Measurements from ENCODE around the gene WWOX.

Gene WWOX

DNA sequence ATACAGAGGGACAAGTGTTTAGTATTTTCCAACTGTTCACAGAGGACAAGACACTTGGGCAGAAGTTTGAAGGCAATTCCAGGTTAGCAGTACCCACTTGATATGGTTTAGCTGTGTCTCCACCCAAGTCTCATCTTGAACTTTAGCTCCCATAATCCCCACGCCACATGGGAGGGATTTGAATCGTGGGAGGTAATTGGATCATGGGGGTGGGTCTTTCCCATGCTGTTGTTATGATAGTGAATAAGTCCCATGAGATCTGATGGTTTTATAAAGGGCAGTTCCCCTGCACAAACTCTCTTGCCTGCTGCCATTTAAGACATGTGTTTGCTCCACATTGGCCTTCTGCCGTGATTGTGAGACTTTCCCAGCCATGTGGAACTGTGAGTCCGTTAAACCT lies 832.2 kb downstream of the WWOX start:
- no peaks in the 10 kb centered on the region for H3K9me3 Mint-ChIP-seq
- H3K27me3 Mint-ChIP-seq: no peaks in the 10 kb centered on the region
- H3K4me3 Mint-ChIP-seq: no peak overlapping the region
- H3K27ac Mint-ChIP-seq: no peak overlapping the region
- no peak for DNase-seq
- H3K4me1 Mint-ChIP-seq (ENCODE audit: low read depth): no peaks in the 10 kb centered on the region
- no peaks in the 10 kb centered on the region for H3K36me3 Mint-ChIP-seq (ENCODE audit: low read depth)

DNA sequence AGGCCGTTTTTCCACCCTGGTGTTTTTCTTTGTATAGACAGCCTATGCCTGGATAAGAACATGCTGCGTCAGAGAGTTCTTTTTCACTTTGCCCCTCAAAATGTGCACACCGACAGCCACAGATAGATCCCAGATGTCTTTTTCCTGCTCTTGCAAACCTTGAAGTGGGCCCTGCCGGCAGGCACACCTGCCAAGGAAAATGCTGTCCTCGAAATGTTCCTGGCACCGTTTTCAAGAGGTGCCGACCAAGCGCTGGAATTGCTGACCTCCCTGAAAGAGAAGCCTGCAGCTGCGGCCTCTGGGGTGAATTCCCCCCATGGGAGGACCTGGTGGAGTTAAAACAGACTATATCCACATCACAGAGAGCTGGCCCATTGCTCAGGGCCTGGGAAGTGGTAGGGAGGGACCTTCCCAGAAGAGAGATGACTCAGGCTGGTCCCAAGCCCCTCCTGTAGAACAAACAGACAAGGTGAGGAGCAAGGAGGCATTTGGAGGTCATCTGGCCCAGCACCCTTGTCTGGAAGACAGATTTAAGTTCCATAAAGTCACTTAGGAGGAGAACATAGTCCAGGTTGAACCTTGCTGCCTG lies 833.0 kb downstream of the WWOX start:
- no peak overlapping the region for H3K27ac Mint-ChIP-seq
- H3K27me3 Mint-ChIP-seq: no peaks in the 10 kb centered on the region
- no peak for DNase-seq
- H3K4me1 Mint-ChIP-seq (ENCODE audit: low read depth): no peaks in the 10 kb centered on the region
- H3K9me3 Mint-ChIP-seq: no peaks in the 10 kb centered on the region
- no peaks in the 10 kb centered on the region for H3K36me3 Mint-ChIP-seq (ENCODE audit: low read depth)
- H3K4me3 Mint-ChIP-seq: no peak overlapping the region

DNA sequence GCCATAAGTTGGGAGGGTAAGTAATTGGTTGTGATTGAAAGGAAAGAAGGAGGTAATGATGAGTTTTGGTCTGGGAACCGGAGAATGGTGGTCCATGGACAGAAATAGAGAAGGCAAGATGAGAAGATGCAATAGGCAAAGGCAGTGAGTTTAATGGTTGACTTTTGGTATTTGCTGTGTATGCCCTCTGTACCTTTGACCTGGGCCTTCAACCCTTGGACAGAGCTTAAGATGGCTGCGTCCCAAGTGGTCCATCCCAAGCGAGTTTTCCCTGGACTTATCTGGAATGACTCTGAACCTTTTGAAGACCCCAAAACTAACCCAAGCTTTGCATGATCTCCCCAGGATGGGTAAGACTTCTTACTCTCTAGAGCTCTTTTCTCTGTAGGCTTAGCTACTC lies 836.6 kb downstream of the WWOX start:
- no peaks in the 10 kb centered on the region for H3K9me3 Mint-ChIP-seq
- H3K4me3 Mint-ChIP-seq: no peak overlapping the region
- DNase-seq: no peak
- H3K27ac Mint-ChIP-seq: no peak overlapping the region
- H3K36me3 Mint-ChIP-seq (ENCODE audit: low read depth): no peaks in the 10 kb centered on the region
- H3K27me3 Mint-ChIP-seq: no peaks in the 10 kb centered on the region
- H3K4me1 Mint-ChIP-seq (ENCODE audit: low read depth): no peaks in the 10 kb centered on the region

DNA sequence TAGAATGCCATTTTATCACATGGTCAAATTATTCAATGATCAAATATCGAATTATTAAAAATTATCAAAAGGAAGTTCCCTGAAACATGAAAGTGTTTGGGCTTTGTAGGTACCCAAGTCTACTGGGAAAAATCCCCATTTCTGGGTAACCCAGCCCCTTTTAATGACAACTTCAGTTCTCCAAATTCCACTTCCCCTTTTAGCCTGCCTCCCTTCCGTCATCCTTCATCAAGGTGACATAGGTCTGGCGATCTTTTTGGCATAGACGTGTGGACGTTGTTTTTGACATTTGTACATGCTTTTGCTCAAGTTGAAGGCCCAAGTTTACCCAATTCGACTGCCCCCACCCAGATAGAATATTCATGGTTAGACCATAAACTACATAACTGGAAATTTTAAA lies 840.1 kb downstream of the WWOX start:
- no peak for DNase-seq
- Mint-ChIP-seq H3K4me3 (no peak overlapping the region), H3K27ac (no peak overlapping the region)

DNA sequence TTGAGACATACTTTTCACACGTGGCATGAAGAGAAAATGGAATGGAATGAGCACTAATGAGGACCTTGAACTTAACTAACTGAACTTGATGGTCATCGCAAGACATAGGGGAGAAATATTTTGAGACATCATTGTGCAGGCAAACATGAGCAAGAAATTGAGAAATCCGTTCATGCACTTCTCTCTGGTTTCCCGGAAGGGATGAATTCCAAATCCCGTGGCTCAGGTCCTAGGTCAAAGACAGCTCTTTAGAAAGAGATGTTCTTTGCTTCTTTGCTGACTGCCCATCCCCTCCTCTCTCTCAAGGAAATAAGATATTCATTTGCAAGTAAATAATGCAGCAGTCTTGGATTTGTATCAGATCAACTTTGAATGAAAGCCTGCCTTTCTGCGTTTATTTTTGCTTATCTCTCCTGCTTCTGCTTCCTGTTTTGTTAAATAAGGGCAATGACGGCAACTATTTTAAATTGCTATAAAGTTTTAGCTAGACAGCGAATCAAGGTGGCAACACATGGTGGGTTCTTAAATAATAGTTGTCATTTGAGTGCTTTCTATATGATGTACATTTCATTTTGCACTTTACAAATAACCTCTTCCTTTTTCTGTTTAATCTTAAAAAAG lies 843.3 kb downstream of the WWOX start:
- Mint-ChIP-seq H3K36me3 (ENCODE audit: low read depth) (no peaks in the 10 kb centered on the region), H3K27ac (no peak overlapping the region), H3K27me3 (no peaks in the 10 kb centered on the region), H3K9me3 (no peaks in the 10 kb centered on the region), H3K4me3 (no peak overlapping the region), H3K4me1 (ENCODE audit: low read depth) (no peaks in the 10 kb centered on the region)
- DNase-seq: no peak

More for the DNA sequence above, 840.1 kb downstream of the WWOX start:
- H3K27me3 Mint-ChIP-seq: no peaks in the 10 kb centered on the region
- no peaks in the 10 kb centered on the region for H3K36me3 Mint-ChIP-seq (ENCODE audit: low read depth)
- H3K9me3 Mint-ChIP-seq: no peaks in the 10 kb centered on the region
- H3K4me1 Mint-ChIP-seq (ENCODE audit: low read depth): no peaks in the 10 kb centered on the region

DNA sequence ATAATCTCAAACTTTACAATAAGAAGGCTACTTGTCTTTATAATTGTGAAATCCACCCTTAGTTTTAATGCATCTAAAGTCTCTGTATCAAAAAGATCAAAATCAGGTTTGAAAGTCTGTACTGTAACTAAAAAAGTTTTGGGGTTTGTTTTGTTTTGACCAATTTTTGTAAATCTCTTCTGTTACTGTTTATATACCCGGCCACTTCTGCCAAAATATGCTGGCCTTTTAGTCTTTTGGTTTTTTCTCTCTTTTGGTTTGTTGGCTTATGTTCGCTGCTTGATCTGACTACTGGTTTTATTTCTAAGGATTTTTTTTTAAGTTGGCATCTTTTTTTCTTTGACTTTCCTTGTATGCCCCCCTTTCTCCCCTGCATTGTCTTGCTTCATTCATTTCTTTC lies 845.9 kb downstream of the WWOX start:
- Mint-ChIP-seq H3K4me1 (ENCODE audit: low read depth) (no peaks in the 10 kb centered on the region), H3K27me3 (no peaks in the 10 kb centered on the region), H3K36me3 (ENCODE audit: low read depth) (no peaks in the 10 kb centered on the region), H3K9me3 (no peaks in the 10 kb centered on the region), H3K27ac (no peak overlapping the region), H3K4me3 (no peak overlapping the region)
- DNase-seq: no peak

DNA sequence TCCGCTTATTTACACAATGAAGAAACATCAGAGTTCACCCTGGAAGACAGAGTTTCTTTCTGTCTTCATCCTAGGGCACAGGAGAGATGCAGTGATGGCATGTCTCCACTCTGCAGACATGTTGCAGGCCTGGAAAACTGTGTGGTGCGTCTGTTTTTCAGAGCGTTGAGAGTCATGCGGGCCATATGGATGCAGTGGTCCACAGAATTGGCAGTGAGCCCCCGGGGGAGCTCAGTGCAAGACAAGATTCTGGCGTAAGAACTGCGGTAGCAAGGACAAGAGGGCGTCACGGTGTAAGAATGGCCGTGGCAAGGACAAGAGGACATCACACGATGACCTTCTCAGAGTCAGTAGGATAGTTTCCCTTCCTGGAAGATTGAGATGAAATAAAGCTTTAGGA lies 847.1 kb downstream of the WWOX start:
- Mint-ChIP-seq H3K27me3 (no peaks in the 10 kb centered on the region), H3K9me3 (no peaks in the 10 kb centered on the region), H3K4me1 (ENCODE audit: low read depth) (no peaks in the 10 kb centered on the region), H3K27ac (no peak overlapping the region), H3K36me3 (ENCODE audit: low read depth) (no peaks in the 10 kb centered on the region), H3K4me3 (no peak overlapping the region)
- DNase-seq: no peak

DNA sequence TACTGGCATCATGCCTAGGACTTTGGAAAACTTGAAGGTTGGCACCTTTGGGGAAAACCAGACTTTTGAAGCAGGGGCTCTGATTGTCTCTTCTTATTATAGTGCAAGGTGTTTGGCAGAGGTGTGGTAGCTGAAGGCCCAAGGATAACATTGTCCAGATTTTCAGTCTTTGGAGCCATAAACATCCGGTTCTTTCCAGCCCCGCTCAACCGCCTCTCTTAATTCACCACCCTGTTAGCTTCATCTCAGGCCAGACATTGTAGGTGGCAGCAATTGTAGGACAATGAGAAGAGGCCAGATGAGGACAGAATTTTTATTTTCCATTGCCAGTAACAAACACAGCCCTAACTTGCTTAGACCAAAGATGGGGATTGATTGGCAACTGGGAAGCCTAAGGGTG lies 851.3 kb downstream of the WWOX start:
- no peaks in the 10 kb centered on the region for H3K27me3 Mint-ChIP-seq
- H3K27ac Mint-ChIP-seq: no peak overlapping the region
- H3K9me3 Mint-ChIP-seq: no peaks in the 10 kb centered on the region

DNA sequence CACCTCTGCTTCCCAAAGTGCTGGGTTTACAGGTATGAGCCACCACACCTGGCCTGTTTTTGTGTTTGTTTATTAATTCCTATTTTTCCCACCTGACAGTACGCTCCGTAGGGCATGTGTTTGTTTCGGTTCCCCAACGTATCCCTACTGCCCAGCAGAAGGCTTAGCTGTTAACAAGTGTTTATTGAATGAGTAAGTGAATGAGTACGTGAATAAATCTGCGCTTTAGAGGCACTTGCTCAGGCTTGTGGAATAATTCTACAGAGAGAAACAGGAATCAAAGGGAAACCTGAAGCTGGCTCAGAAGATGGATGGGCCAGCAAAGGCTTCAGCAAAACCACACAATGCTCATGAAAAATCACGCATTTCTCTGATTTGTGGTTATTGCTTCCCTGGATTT lies 853.2 kb downstream of the WWOX start:
- Mint-ChIP-seq H3K27ac (no peak overlapping the region), H3K4me3 (no peak overlapping the region), H3K36me3 (ENCODE audit: low read depth) (no peaks in the 10 kb centered on the region), H3K4me1 (ENCODE audit: low read depth) (peaks cover 15% of the 10 kb centered on the region), H3K9me3 (no peaks in the 10 kb centered on the region), H3K27me3 (no peaks in the 10 kb centered on the region)
- DNase-seq: no peak

More for the DNA sequence above, 851.3 kb downstream of the WWOX start:
- Mint-ChIP-seq H3K36me3 (ENCODE audit: low read depth) (no peaks in the 10 kb centered on the region), H3K4me1 (ENCODE audit: low read depth) (peaks cover 5% of the 10 kb centered on the region), H3K4me3 (no peak overlapping the region)
- DNase-seq: no peak

DNA sequence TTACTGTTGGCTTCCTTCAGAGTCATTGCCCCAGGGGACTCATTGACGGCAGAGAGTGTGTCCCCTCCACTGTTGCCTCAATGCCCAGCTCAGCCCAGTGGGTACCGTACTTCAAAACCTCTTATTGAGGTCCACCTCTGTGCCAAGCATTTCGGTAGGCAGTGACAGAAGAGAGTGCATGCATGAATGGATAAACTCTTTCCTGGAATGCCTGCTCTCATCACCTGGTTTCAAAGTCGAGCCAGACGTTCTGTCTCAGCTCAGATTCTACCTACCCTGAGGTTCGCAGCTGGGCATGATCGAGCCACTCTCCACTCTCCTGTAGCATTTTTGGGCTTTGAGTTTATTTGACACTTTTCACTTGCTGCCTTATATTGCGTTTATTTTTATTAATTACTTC lies 854.1 kb downstream of the WWOX start:
- Mint-ChIP-seq H3K27ac (no peak overlapping the region), H3K36me3 (ENCODE audit: low read depth) (no peaks in the 10 kb centered on the region), H3K9me3 (no peaks in the 10 kb centered on the region), H3K27me3 (no peaks in the 10 kb centered on the region), H3K4me1 (ENCODE audit: low read depth) (peaks cover 20% of the 10 kb centered on the region), H3K4me3 (no peak overlapping the region)
- DNase-seq: no peak

DNA sequence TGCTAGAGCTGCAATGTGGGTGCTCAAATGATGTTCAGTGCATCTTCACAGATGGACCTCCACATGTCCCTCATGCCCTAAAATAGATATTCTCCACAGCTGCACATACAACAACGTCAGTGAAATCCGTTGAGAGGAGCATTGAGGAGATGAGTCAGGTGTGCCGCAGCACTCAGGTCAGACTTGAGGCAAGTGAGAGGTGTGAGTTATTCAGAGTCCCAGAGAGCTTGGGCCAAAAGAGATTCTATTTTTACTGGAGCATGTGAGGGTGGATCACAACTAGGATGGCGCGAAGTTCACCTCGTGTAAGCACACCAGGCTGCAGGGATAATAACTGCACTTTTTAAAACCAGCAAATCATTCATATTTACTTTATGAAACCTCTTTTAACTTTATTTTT lies 855.8 kb downstream of the WWOX start:
- Mint-ChIP-seq H3K36me3 (ENCODE audit: low read depth) (no peaks in the 10 kb centered on the region), H3K27me3 (no peaks in the 10 kb centered on the region), H3K4me1 (ENCODE audit: low read depth) (peaks cover 22% of the 10 kb centered on the region), H3K9me3 (no peaks in the 10 kb centered on the region), H3K4me3 (no peak overlapping the region), H3K27ac (no peak overlapping the region)
- no peak for DNase-seq

DNA sequence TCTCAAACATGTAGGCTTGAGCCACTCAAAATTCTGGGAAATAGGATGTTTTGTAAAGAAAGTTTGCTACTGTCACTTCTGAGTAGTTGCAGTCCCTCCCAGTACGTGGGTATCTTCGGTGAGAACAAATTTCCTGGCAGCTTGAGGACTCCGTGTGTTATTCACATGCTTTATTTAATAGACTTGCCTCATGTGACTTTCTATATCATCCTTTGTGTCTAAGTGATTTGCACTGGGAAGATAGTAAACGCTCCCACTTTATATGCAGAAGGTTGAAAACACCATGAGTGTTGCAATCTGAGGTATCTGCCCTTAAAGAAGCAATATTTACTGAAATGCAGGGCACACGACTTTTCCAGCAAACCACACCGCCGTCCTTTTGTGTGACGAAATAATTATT lies 857.4 kb downstream of the WWOX start:
- Mint-ChIP-seq H3K27me3 (no peaks in the 10 kb centered on the region), H3K9me3 (no peaks in the 10 kb centered on the region), H3K4me3 (no peak overlapping the region), H3K27ac (peak overlapping the region; percentile 80), H3K36me3 (ENCODE audit: low read depth) (no peaks in the 10 kb centered on the region), H3K4me1 (ENCODE audit: low read depth) (peaks cover 29% of the 10 kb centered on the region)
- DNase-seq: no peak

DNA sequence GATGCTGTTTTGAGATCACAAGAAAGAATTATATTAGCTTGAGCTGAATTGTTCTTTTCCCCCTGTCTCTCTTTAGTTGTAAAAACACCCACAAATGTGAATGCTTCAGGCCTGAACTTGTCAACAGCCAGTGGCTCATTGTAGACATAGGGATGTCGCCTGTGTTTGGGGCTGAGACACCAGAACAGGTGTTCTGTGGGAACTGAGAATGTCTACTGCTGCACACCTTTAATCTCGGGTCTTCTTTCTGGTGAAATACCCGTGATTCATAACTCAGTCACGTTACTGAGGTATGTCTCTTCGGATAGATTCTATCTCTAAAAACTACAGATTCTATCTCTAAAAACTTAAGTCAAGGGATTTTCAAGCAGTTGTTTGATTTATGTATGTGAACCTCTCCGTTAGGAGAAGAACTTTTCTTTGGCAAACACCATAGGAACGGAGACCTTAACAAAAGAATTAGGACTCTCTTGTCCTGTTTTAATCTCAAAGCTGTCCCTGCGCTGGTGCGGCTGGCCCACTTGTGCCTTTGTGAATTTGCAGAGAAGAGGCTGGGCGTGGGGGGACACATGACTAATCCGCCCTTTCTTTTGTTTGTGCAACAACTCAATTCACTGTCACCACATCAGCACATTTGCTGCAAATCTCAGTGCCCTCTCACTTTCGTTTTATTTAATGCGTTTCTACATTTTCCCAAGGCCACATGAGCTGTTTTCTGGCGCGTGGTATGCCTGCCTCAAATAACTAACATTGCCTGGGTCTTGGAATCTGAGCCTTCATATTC lies 858.1 kb downstream of the WWOX start:
- Mint-ChIP-seq H3K4me3 (no peak overlapping the region), H3K9me3 (peaks cover 2% of the 10 kb centered on the region), H3K36me3 (ENCODE audit: low read depth) (no peaks in the 10 kb centered on the region), H3K4me1 (ENCODE audit: low read depth) (peaks cover 31% of the 10 kb centered on the region), H3K27ac (peak overlapping the region; percentile 80), H3K27me3 (no peaks in the 10 kb centered on the region)
- DNase-seq: peak; percentile 47

DNA sequence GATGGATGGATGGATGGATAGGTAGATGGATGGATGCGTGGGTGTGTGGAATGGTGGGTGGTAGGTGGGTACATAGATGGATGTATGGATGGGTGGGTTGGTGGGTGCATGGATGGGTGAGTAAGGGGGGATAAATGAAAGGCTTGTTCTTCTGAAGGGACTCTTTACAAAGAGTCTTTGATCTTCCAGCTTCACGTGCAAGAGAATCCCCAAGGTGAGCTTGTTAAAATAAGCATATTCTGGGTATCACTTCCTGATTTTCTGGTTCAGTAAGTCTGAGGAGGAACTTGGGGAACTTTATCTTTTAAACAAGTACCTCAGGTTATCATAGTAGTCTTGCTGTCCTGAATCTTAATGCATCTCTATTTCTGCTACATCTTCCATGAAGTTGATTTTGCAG lies 862.0 kb downstream of the WWOX start:
- Mint-ChIP-seq H3K36me3 (ENCODE audit: low read depth) (peaks cover 9% of the 10 kb centered on the region), H3K27ac (peak overlapping the region; percentile 58), H3K27me3 (no peaks in the 10 kb centered on the region), H3K9me3 (peaks cover 15% of the 10 kb centered on the region), H3K4me3 (no peak overlapping the region), H3K4me1 (ENCODE audit: low read depth) (peaks cover 30% of the 10 kb centered on the region)
- DNase-seq: no peak

DNA sequence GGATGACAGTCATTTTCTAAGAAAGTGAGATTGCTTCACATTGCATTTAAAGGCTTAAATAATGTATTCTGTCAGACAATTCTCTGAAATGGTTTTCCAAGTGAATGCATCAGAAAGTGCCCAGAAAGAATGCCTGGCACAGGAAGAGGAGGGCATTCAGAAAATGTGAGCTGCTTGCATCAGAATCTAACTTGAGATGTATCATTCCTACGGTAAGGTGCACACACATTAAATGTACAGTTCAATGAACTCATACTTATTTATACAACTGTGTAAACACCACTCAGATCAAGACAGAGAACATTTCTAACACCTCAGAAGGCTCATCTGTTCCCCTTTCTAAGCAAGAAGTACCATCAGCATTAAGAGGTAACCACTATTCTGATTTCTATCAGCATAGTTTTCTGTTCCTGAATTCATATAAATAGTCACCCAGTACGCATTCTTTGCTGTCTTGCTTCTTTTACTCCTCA lies 863.0 kb downstream of the WWOX start:
- no peak for DNase-seq
- peak overlapping the region; percentile 73 for H3K27ac Mint-ChIP-seq
- H3K36me3 Mint-ChIP-seq (ENCODE audit: low read depth): peaks cover 9% of the 10 kb centered on the region

More for the DNA sequence above, 863.0 kb downstream of the WWOX start:
- Mint-ChIP-seq H3K4me3 (no peak overlapping the region), H3K4me1 (ENCODE audit: low read depth) (peaks cover 20% of the 10 kb centered on the region), H3K9me3 (peaks cover 15% of the 10 kb centered on the region), H3K27me3 (no peaks in the 10 kb centered on the region)
